ENCODE results near the gene ADARB2. TPM values are rescaled to one million over a fixed set of nuclear protein-coding genes. Genes with fewer than 3 reads are reported as not detected.

Gene ADARB2
- total RNA-seq, 1 experiment from 2014 or later = 0.11 TPM

DNA sequence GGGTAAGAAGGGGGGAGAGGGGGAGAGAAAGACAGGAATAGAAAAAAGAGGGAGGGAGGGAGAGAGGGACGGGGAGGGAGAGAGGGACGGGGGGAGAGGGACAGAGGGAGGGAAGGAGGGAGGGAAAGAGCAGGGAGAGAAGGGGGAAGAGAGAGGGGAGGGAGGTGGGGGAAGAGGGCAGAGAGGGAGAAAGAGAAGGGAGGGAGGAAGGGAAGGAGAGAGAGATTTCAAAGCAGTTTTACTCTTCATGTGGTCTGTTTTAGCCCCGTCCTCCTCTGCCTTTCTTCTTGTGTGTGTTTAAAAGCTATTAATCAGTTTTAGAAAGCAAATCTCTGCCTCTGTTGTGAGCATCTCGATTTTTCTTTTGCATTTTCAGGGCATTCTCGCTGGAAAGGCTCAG, 444.2 kb downstream of the ADARB2 start:
- no peak for DNase-seq (ENCODE audit: low read depth)

DNA sequence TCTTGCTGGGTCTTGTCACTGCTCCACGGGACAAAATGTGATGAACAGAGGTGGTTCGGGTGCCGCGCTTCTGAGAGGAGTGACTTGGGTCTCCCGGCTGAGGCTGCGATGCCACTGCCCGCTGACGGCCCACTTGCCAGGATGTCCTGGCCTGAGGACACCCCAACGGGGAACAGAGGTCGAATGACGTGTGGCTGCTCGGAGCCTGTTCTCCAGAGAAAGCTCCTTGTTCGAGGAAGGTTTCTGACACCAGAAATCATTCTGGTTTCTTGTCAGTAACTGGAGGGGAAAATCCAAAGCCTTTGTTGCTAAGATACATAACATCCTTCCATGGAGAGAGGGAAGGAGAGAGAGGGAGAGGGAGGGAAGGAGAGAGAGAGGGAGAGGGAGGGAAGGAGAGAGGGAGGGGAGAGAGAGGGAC, 444.7 kb downstream of the ADARB2 start:
- peak; percentile 24 for DNase-seq (ENCODE audit: low read depth)

DNA sequence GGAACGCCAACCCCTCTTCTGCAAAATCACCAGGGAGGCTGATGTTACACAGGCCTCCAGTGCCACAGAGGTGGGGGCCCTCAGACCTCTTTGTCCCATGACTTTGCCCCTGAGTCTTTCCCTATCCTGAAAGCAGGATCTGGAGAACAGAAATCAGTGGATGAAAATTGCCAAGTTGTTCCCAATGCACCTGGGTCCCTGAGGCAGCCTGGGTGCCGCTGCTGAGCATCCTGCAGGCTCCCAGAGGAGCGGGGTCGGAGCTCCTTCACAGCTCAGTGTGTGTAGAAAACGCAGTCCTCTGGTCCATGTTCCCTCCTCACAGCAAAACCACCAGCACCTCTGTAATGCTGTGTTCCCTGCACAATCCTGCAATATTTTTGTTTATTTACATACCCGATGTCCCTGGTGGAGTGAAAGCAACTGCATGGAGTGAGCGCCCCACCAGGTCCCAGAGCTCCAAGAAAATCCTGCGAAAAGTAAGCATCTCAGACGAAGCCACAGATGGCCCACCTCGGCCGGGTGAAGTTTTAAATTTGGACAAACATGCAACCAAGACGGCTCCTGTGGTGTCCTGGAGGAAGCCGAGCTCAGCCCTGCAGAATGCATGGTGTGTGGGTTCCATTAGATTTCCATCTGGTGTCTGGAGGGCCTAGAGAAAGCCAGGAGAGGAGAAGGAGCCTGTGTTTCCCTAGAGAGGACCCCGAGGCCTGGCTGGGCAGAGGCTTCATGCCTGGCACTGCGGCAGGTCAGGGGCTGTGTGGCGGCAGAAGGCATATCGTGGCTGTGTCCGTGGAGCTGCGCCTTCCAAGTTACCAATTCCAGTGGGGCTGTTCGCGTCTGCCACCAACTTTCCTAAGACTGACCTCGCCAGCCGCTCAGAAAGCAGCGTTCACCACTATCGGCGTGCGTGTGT, 445.9 kb downstream of the ADARB2 start:
- DNase-seq (ENCODE audit: low read depth) = no peak

DNA sequence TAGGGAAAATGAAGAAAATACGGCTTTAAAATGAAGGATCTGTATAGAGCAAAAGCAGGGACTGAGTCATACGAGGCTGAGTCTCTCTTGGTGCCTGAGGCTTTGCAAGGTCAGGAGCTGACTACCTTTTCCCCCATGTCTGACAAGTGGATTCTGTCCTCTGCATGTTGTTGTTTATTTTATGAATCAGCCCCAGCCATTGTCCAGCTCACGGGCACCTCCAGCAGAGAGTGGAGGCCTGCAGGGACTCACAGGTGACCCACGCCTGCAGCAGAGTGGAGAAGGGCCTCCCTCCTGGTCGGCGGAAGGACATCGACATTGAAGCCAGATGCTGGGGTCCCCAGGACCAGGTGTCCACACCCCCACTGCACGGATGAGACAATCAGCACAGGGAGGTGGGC, 447.3 kb downstream of the ADARB2 start:
- peak; percentile 62 for DNase-seq (ENCODE audit: low read depth)

DNA sequence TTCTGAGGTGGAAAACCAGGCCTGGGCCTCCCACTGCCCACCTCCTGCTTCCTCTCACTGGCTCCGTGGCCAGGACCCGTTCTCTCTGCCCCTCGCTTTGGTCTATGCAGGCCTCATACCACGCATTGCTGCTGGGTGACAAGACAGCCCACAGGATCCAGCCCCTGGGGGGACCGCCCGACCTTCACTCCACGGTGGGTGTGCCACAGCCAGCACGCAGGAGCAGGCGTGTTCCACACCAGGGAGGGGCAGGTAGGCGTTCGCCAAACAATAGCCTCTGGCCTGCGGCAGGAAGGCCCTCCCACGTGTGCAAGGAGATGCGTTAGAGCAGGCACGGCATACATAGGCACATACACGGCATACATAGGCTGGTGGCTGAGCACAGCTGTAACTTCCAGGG, 447.7 kb downstream of the ADARB2 start:
- peak; percentile 67 for DNase-seq (ENCODE audit: low read depth)

DNA sequence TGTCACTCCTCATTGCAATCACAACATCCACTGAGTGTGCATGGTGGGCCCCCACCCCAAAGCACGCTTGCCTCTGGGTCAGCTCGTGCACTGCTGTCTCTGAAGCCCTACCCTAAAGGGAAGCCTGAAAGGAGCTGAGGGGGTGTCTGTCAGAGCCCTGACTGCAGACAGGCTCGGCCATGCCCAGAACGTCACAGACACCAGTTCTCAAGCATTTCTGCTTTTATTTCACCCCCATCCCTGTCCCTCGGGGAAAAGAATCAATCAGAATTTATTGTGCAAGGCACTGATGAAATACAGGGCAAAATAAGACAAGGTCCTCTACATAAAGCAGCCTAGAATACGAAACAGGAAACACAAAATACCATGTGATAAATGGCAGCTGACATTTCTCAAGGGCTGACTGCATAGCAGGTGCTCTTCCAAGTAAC, 449.3 kb downstream of the ADARB2 start:
- DNase-seq (ENCODE audit: low read depth) = no peak

DNA sequence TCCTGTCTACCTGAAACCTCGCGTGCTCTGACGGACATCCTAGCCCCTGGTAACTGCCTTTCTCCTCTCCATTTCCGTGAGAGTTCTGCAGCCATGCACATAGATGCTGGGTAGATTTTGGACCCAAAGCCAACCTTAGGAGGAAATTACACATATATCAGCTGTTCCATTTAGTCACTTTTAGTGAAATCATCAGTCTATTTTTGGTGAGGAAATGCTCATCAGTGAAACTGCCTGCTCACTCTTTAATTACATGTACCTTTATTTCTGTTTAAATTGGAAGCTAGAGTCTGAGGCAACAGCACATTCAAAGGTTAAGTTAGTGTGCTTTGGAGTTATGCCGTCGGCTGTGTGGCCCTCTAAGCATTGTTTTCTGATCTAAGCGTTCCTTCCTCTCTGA, 449.8 kb downstream of the ADARB2 start:
- no peak for DNase-seq (ENCODE audit: low read depth)

DNA sequence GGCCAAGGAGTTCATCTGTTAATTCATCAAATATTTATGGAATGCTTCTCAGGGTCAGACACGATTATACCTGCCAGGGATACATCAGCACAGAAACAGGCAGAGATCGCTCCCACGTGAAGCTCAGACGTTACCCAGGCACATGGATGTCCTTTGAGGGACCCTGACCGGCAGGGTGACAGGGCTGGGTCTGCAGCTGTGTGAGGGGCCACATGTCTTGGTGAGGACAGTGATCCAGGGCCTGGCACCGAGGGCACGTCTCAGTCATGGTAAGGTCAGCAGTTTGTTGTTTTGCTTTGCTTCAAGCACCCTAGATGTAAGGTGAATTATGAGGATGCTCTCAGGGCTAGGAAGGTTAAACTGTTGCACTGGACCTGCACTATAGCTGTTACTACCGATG, 453.2 kb downstream of the ADARB2 start:
- DNase-seq (ENCODE audit: low read depth) = no peak

DNA sequence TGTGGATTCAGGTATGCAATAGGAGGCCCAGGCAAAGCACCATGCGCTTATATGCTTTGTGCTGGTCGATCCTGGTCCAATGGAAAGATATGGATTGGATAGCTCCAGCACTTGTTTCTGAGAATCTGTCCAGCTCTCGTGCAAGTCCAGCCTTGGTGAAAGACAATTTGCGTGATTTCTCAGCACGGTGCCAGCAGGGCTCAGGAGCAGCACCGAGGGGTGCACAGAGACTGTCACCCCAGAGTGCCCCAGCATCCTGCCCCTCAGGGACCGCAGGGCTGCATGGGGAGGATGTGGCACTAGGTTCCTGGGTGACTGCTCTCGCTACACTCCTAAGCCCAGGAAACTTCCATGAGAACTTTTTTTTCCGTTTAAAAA, 455.9 kb downstream of the ADARB2 start:
- no peak for DNase-seq (ENCODE audit: low read depth)

DNA sequence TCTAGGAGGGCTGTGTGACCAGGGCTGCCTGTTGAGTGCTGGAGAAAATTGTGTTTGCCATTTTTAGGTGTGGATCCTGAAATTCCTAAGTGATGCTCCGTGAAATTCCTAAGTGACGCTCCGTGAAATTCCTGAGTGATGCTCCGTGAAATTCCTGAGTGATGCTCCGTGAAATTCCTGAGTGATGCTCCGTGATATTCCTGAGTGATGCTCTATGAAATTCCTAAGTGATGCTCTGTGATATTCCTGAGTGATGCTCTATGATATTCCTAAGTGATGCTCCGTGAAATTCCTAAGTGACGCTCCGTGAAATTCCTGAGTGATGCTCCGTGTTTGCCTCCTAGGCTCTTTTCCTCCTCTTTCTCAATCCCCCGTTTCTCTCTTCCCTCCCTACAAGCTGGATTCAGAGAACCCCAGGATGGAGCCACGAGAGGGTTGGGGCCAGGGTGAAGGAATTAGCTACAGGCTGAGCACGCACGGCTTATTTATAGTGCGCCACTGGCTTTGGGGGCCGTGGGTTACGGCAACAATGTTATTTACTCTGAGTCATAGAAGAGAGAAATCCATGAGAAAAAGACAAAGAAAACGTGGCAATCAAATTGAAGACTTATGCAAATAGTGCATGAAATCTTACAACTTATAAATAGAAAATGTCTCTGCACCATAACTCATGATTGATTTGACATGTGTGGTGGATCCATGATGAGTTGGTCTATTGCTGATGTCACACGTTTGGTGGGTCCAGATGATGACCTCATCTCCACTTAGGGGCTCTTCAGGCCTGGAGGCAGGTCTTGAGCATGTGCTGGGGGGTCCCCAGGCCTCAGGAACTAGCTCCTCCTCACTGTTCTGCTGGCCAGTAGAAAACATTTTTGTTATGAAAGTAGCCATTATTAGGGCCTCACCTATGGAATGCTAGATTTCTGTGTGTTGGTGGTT, 456.6 kb downstream of the ADARB2 start:
- no peak for DNase-seq (ENCODE audit: low read depth)

DNA sequence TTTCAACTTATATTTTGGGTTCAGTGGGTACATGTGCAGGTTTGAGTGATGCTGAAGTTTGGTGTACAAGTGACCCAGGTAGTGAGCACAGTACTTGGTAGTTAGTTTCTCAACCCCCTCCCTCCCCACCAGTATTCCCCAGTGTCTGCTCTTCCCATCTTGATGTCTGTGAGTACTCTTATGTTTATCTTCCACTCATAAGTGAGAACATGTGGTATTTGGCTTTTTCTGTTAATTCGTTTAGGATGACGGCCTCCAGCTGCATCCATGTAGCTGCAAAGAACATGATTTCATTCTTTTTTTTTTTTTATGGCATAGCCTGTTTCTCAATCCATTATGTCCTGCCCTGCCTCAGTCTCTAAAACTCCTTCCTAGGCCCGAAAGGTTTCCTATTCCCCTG, 459.0 kb downstream of the ADARB2 start:
- DNase-seq (ENCODE audit: low read depth) = no peak

DNA sequence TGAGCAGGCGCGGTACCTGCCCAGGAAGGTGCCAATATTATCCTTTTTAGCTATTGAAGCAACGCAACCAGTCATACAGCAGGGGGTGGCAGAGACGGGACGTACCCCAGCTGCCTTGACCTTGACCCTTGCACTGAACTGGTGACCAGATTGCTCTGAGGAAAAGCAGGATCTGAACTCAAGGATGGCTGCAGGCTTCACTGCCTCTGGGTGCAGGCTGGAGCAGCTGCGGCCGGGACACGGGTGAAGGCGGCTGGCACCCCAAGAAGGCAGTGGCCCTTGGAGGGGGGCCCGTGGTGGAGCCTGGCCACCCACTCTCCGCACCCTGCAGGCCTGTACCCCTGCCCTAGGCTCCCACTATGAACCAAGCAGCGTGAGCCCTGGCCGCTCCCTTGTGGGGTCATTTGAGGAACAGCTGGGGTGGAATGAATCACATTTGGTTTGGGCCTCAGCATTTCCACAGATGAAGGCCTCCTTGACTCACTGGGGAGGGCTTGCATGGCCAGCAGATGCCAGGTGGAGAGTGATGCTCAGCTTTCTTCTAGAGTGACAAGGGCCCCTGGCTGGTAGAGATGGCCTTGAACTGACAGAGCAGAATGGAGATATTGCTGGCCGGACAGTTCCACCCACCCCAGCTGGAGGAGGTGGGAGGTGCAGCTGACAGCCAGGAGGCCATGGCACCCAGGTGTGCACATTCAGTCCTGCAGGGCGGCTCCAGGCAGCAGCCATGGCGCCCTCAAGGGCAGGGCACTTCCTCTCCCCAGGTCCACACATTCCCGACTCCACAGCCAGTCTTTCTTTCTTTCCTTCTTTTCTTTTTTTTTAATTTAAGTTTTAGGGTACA, 462.4 kb downstream of the ADARB2 start:
- no peak for DNase-seq (ENCODE audit: low read depth)

DNA sequence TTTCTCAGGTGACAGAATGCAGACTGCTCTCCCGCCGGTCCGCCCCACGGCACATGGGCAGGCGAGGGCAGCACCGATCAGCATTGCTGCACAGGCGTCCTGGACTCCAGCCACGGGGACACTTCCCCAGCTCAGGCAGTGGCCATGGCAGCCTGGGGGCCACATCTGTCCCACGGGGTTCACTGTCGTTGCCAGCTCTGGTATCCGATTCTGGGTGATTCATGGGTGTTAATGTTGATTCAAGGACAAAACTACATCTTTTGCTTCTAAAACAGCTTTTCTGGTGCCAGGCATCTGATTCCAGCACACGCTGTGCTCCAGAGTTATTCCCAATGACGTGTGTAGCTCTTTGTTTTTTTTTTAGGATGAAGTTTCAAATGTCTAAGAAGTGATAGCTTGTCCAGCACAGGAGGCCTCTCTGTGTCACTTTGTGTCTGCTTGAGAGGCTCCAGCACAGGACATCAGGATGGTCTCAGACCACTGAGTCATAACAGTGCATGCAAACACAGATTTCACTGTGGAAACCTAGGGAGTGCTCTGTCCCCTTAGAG, 463.1 kb downstream of the ADARB2 start:
- DNase-seq (ENCODE audit: low read depth) = no peak

DNA sequence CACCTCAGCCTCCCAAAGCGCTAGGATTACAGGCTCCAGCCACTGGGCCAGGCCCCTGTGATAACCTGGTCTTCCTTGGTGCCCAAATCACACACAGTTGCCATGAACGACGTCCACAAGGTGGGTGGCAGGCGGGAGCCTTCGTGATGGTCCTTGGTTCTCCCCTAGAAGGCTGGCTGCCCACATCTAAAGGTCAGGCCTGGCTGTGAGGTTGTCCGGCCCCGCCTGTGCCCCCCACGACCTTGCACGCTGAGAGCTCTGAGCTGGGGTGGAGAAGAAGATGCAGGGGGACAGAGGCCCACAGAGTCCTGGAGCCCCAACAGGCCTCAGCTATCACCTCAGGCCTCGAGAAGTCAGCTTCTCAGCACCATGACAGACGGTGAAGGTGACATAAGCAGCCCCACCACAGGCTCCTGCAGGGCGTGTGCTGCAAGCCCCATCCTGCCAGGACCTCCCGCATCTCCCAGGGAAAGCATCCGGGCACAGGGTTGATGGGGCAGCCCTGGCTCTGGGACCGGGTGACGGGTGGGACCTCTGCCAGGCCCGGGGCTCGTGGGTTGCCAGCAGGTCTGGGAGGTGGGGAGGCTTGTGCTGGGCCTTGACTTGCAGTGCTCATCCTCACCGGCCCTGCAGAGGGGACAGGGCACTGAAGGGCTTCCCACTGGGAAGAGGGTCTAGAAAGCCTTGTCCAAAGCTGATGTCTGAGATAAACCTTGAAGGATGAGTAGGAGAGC, 463.8 kb downstream of the ADARB2 start:
- no peak for DNase-seq (ENCODE audit: low read depth)

DNA sequence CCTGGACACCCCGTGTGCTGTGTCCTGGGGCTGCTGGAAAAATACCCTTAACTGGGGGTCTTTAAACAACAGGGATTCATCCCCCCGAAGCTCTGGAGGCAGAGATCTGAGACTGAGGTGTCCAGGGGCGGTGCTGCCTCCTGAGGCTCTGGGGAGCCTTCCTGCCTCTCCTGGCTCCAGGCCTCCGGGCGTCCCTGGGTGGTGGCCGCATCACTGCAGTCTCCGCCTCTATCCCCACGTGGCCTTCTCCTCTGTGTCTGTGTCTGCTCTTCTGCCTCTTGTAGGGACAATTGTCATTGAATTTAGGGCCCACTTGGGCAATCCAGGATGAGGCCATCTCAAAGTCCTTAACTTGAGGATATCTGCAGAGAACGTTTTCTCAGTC, 464.6 kb downstream of the ADARB2 start:
- no peak for DNase-seq (ENCODE audit: low read depth)

DNA sequence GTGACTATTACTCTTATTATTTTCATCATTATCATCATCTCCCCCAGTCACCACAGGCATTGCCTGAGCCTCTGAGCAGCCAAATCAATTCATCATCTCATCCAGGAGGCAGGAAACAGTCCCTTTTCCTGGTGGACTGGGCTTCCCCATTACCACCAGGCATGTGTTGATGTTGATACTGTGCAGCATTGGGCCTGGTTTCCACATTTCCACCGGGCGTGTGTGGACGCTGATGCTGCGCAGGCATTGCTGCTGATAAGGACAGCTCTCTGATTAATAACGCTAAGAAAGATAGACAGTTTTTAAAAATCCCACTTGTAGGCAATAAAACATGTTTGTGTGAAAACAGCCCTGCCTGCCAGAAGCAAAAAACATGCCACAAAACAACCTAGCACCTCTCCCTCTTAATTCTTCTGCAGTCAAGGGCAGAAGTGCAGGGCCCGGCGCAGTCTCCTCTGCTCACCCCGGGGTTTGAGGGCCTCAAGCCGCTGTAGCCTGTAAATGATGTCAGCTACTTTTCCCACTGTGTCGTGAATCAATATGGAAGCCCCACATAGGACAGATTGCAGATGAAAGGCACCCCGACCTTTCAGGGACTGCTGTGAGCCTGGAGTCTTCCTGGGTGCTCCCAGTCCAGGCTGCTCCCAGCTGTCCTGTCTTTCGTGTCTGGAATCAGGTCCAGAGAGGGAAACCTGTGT, 465.1 kb downstream of the ADARB2 start:
- no peak for DNase-seq (ENCODE audit: low read depth)

DNA sequence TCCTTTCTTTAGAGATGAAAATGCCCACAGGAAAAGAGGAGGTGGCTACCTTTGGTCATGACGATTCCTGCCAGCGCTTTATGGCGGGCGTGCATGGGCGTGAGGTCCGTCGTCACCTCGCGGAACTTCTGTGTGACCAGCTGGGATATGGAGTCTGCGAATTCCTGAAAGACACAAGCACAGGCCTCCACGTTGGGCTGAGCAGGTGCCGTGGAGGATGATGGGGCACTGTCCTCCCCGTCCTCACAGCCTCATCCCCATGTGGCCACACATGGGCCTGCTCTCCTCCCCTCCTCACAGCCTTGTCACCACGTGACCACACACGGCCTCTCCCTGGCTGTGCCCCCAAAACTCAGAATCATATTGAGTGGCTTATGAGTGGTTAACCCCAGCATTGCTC, 466.4 kb downstream of the ADARB2 start:
- no peak for DNase-seq (ENCODE audit: low read depth)

DNA sequence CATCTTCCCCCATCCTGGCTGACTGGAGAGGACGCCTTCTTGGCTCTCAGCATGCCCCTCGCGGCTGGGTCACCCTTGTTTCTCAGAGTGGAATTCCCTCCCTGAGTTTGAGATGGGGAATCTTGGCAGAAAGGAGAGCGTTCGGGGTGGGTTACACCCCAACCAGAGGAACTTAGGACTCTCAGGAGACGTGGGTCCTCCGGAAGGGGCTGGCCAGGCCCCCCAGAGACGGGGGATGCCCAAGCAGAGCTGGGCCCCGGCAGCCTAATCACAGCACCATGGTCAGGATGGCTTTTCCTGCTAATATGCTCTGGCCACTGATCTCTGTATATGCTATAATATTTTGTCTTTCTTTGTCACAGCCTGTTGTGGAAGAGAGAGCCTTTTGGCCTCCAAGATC, 466.8 kb downstream of the ADARB2 start:
- DNase-seq (ENCODE audit: low read depth) = no peak

DNA sequence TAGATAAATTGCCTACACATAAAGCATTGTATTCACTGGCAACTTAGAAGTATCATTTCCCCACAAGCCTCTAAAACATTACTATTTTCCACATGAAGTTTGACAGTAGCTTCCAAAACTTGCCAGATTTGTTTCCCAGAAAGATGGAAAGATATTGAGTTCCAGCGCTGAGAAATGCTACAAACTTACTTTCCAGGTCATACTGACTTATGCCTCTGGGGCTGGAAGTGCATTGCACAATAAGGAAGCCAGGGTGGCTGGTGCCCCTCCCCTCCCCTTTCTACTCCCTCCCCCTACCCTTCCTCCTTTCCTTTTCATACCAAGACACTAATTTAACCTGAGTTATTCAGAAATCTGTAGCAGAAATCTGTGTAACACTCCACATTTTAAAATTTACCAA, 468.5 kb downstream of the ADARB2 start:
- DNase-seq (ENCODE audit: low read depth) = no peak

DNA sequence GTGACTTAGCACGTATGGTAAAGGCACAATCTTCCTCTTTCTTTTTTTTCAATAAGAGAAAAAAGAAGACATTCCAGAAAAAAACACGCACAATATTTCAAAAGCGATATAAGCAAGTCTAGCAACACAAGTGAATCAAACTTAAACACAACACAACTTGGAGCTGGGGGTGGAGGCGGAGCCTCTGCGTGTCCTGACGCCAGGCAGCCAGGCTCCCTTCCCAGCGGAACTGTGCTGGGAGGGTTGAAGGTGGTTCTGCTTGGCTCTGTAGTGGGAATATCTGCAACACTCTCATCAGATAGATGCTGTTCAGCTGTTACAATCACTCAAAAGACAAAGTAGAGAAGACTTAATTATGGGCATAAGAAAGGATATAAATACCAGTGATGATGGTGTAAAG, 469.8 kb downstream of the ADARB2 start:
- DNase-seq (ENCODE audit: low read depth) = no peak
